Gastroesophageal sphincter (tissue), 3 donors: ENCODE data around the gene ISM2.

Experiments
- CTCF ChIP-seq, 4 experiments: fragments of 200-600 bp in 2 of 4; fragments of 450-650 bp in 2 of 4; sonication (generic) in 1 of 4; IDR thresholded peaks; one replicate each; pipeline ENCODE4 v1.5.1; 2017 to 2019; ENCODE audit warnings: antibody characterized with exemption in 4 of 4, mild to moderate bottlenecking in 2 of 4, moderate library complexity in 2 of 4
- EP300 ChIP-seq: sonication (generic); formaldehyde crosslinking; IDR thresholded peaks from one replicate; pipeline ENCODE4 v1.6.1; 2017; ENCODE audit warnings: antibody characterized with exemption, mild to moderate bottlenecking
- POLR2A ChIP-seq, 2 donors: fragments of 450-650 bp; IDR thresholded peaks; one replicate each; pipeline ENCODE4 v1.6.1; 2017; ENCODE audit warnings: antibody characterized with exemption in 2 of 2, mild to moderate bottlenecking in 2 of 2, moderate library complexity in 1 of 2
- POLR2AphosphoS5 ChIP-seq: sonication (generic); formaldehyde crosslinking; IDR thresholded peaks from one replicate; pipeline ENCODE4 v1.6.1; 2017; ENCODE audit warnings: antibody characterized with exemption

GRCh38 chr14:77507762-77508161 is 9.1 kb upstream of the ISM2 start:
- TF ChIP-seq CTCF (IDR thresholded peaks at IDR 0.05) (no peak), EP300 (no peak), POLR2A (IDR thresholded peaks at IDR 0.05) (no peak), POLR2AphosphoS5 (no peak)
